HepG2 (cell line): ENCODE results near the gene AKR1B15. TPM values are rescaled to one million over a fixed set of nuclear protein-coding genes. Genes with fewer than 3 reads are reported as not detected.

ENCODE experiments used
- ATAC-seq: fragments of 200-7000 bp; cut with Tn5 transposase; 3 replicates; pipeline ENCODE4 v1.9.1; 2020; ENCODE audit warnings: mild to moderate bottlenecking, moderate library complexity
- BruUV-seq: library from RNA; stranded (reverse); fragments of 400-500 nt; replicated peaks from 2 replicates; lab custom pipeline; 2021; lab: Mats Ljungman, UMichigan
- CTCF ChIA-PET: fragments of 300-600 bp; formaldehyde crosslinking; extraction: SDS; loops from one replicate; lab custom pipeline; 2021; ENCODE audit warnings: low total read pairs, inconsistent platforms, low intra/inter-chr PET ratio; lab: Yijun Ruan, JAX
- POLR2A ChIA-PET: fragments of 350-600 bp; sonication (Branson Sonifier 250); formaldehyde crosslinking; loops from one replicate; lab custom pipeline; 2020; ENCODE audit warnings: antibody characterized with exemption, inconsistent platforms; lab: Yijun Ruan, JAX
- DNase-seq: peaks from one replicate; pipeline ENCODE4 v3.0.0-alpha.2; 2015; ENCODE audit warnings: low spot score
- FAIRE-seq: peaks from 3 replicates; lab custom pipeline; 2011; peaks lifted over from hg19 to GRCh38; lab: Jason Lieb, UNC
- H2AFZ ChIP-seq: one replicate; pipeline ENCODE4 v1.6.1; 2011; ENCODE audit warnings: low read length, inconsistent platforms
- H3K27ac ChIP-seq: fragments of 300-600 bp; 3 replicates; pipeline ENCODE4 v1.8.0; 2011; ENCODE audit warnings: mixed run types, mild to moderate bottlenecking, mixed read lengths, low read length, inconsistent platforms; ENCODE audit not compliant: insufficient read depth; ENCODE audit errors: extremely low read length
- H3K27me3 ChIP-seq, 2 experiments: fragments of 200-600 bp in 1 of 2; 2 replicates in 1 of 2; 3 replicates in 1 of 2; pipeline versions ENCODE4 v1.6.0 to v1.8.0; 2011; ENCODE audit warnings: low read length in 2 of 2, mild to moderate bottlenecking in 2 of 2, moderate library complexity in 2 of 2, inconsistent platforms in 1 of 2; ENCODE audit not compliant: insufficient read depth in 2 of 2, control insufficient read depth in 1 of 2
- H3K36me3 ChIP-seq, 2 experiments: fragments of 200-600 bp in 1 of 2; replicated peaks in 1 of 2; 2 replicates in 1 of 2; 3 replicates in 1 of 2; pipeline versions ENCODE4 v1.5.1 to v1.8.0; 2011; ENCODE audit warnings: low read length in 2 of 2, inconsistent platforms in 1 of 2; ENCODE audit not compliant: insufficient read depth in 2 of 2, control insufficient read depth in 1 of 2
- H3K4me1 ChIP-seq: 2 replicates; pipeline ENCODE4 v1.5.1; 2012; ENCODE audit warnings: low read length, inconsistent platforms; ENCODE audit not compliant: insufficient read depth
- H3K4me2 ChIP-seq: 2 replicates; pipeline ENCODE4 v1.6.0; 2011; ENCODE audit warnings: low read depth, low read length, inconsistent platforms
- H3K4me3 ChIP-seq, 3 experiments: fragments of 200-600 bp in 1 of 3; sonication (generic), shearing (Covaris generic) in 1 of 3; replicated peaks in 1 of 3; 2 replicates each; pipeline ENCODE4 v1.5.1; 2011 to 2016; ENCODE audit warnings: low read length in 3 of 3, inconsistent platforms in 2 of 3, low read depth in 2 of 3, mild to moderate bottlenecking in 2 of 3, control low read depth in 1 of 3, mixed read lengths in 1 of 3; ENCODE audit not compliant: insufficient read depth in 1 of 3
- H3K79me2 ChIP-seq: one replicate; pipeline ENCODE4 v1.6.1; 2011; ENCODE audit warnings: low read length, inconsistent platforms; ENCODE audit not compliant: insufficient read depth
- H3K9ac ChIP-seq: 2 replicates; pipeline ENCODE4 v1.6.0; 2011; ENCODE audit warnings: mild to moderate bottlenecking, low read depth, low read length, inconsistent platforms; ENCODE audit not compliant: insufficient read depth
- H3K9me3 ChIP-seq: 2 replicates; pipeline ENCODE4 v1.5.1; 2012; ENCODE audit warnings: mild to moderate bottlenecking, low read length
- H4K20me1 ChIP-seq: 2 replicates; pipeline ENCODE4 v1.6.0; 2011; ENCODE audit warnings: inconsistent platforms, mild to moderate bottlenecking, low read length, moderate library complexity; ENCODE audit not compliant: insufficient read depth
- FOXJ3 ChIP-seq: sonication (generic); formaldehyde crosslinking; IDR thresholded peaks from 2 replicates; pipeline ENCODE4 v1.4.0; 2020; ENCODE audit warnings: missing genetic modification reagents, mild to moderate bottlenecking, borderline replicate concordance
- FOXP4 ChIP-seq: sonication (generic); formaldehyde crosslinking; IDR thresholded peaks from 2 replicates; pipeline ENCODE4 v1.4.0; 2020; ENCODE audit warnings: missing genetic modification reagents
- MIER2 ChIP-seq: IDR thresholded peaks from 2 replicates; pipeline ENCODE4 v1.6.1; 2016; ENCODE audit warnings: missing biosample characterization, missing genetic modification reagents
- RFX3 ChIP-seq: IDR thresholded peaks from 2 replicates; pipeline ENCODE4 v1.6.1; 2016; ENCODE audit warnings: missing biosample characterization, missing genetic modification reagents
- ZNF770 ChIP-seq: sonication (generic); formaldehyde crosslinking; IDR thresholded peaks from 2 replicates; pipeline ENCODE4 v1.5.0; 2020; ENCODE audit warnings: mild to moderate bottlenecking, missing genetic modification reagents
- WGBS: methylation state at CpG from one replicate; pipeline ENCODE4 v1.1.6; 2017; ENCODE audit warnings: low lambda C conversion rate; 5-methylcytosine and 5-hydroxymethylcytosine counted together
- in situ Hi-C: cut with HindIII; loops from 2 replicates; pipeline ENCODE4 v1.10.0; 2017; ENCODE audit warnings: low pct_unique_long_range_greater_than_20kb; ENCODE audit not compliant: extremely low pct_ligation_motif_present
- intact Hi-C: fragments of 100-400 bp; cut with micrococcal nuclease; formaldehyde crosslinking; loops from one replicate; pipeline ENCODE4 v1.10.0; 2022; ENCODE audit not compliant: unreplicated experiment
- polyA plus RNA-seq, 8 experiments: library from polyadenylated mRNA; depleted of rRNA in 3 of 8; stranded (reverse) in 7 of 8; unstranded in 1 of 8; fragments of >200 nt; fragmentation: Illumina TruSeq in 4 of 8; extraction: Trizol in 4 of 8; gene quantifications; 2 replicates each; pipeline versions ENCODE4 v1.2.1 to v1.2.3, GENCODE V29; 2011 to 2016; ENCODE audit warnings: low read depth in 4 of 8, missing spikeins in 1 of 8, mixed read lengths in 1 of 8; ENCODE audit not compliant: insufficient read depth in 1 of 8
- total RNA-seq, 5 experiments: library from RNA; depleted of rRNA; stranded (reverse); fragments of >200 nt; fragmentation: Illumina TruSeq; extraction: Trizol; gene quantifications; 2 replicates each; pipeline ENCODE4 v1.2.3, GENCODE V29; 2016; ENCODE audit warnings: low read depth in 1 of 5
- TF ChIP-seq, protein P1 (sequence below): sonication (generic); formaldehyde crosslinking; IDR thresholded peaks from 2 replicates; pipeline ENCODE4 v1.8.1; 2023; ENCODE audit warnings: mild to moderate bottlenecking, missing genetic modification reagents, borderline replicate concordance

The AKR1B15 gene
- total and polyA plus RNA-seq, 2 of the 13 experiments (the other 11 are each of a cell fraction or from before 2014, with no cell fraction given) = 0.77 TPM; not detected in 1

DNA sequence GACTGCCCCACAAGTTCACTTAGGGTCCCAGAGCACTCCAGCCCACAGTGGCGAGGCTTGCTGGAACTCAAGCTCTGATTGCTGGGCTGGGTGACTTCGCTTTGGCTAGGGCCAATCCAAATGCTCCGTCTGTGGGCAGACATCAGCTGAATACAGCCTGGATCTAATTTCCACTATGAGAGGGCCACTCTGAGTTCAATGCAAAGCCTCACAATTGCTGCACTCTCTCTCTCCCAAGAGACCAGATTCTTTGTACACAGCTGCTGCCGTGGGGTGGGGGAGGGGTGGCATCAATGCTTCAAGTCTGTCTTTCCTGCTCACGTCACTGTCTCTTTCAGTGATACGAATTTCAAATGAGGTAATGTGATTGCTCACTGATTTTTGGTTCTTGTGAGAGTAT, 50.5 kb downstream of the AKR1B15 start (continued):
- TF ChIP-seq FOXJ3 (CRISPR knock-in tag) = no peak
- TF ChIP-seq FOXP4 (CRISPR knock-in tag) = no peak
- TF ChIP-seq, protein P1, sequence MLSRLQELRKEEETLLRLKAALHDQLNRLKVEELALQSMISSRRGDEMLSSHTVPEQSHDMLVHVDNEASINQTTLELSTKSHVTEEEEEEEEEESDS (CRISPR knock-in tag) = no peak
- TF ChIP-seq, all 625 proteins: peak for 0

DNA sequence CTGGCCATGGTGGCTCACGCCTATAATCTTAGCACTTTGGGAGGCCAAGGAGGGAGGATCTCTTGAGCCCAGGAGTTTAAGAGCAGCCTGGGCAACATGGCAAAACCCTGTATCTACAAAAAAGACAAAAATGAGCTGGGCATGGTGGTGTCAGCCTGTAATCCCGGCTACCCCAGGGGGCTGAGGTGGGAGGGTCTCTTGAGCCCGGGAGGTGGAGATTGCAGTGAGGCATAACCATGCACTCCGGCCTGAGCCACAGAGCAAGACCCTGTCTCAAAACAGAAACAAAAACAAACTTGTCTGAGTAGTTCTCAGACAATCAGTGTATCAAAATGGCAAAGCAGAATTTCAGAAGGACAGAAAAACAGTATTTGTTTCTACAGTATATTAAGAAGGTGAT, 52.5 kb downstream of the AKR1B15 start:
- intact Hi-C loops = no loop called here
- DNase-seq = no peak
- Histone ChIP-seq H3K27me3 (no peaks in the 10 kb centered on the region), H3K4me3 (no peak overlapping the region), H3K79me2 (no peaks in the 10 kb centered on the region), H4K20me1 (no peaks in the 10 kb centered on the region), H3K9me3 (no peaks in the 10 kb centered on the region), H3K4me2 (no peak overlapping the region; the same call in 1 of the 2 replicates), H3K9ac (no peak overlapping the region), H2AFZ (no peak overlapping the region), H3K36me3 (no peaks in the 10 kb centered on the region), H3K4me1 (peaks cover 29% of the 10 kb centered on the region)
- no TSS peak for BruUV-seq
- POLR2A ChIA-PET = no interaction called here
- no peak for ATAC-seq
- CTCF ChIA-PET = interaction anchor here (1.8 kb wide), 1 partner anchor 87 kb away, joined by 4 read pairs; no protein-coding TSS in a partner anchor
- in situ Hi-C loops = loop anchor here (5.0 kb wide), 2 partner anchors 89 to 169 kb away; no protein-coding TSS in a partner anchor
- FAIRE-seq = no peak
- WGBS = 29% methylated on average over 4 of the region's 4 CpGs
- TF ChIP-seq, protein P1 (CRISPR knock-in tag) = no peak
- TF ChIP-seq MIER2 (CRISPR knock-in tag) (no peak), RFX3 (CRISPR knock-in tag) (no peak), ZNF770 (CRISPR knock-in tag) (0 out of 2 replicates have a peak, but pooled peaks have one; percentile 30)
- TF ChIP-seq, all 625 proteins: peak for 1
- no peak overlapping the region for H3K27ac ChIP-seq
